Activated naive CD8-positive, alpha-beta T cell treated with anti-CD3 and anti-CD28 coated beads for 36 hours (primary cell): Measurements from ENCODE around the gene LMLN. TPM values are rescaled to one million over a fixed set of nuclear protein-coding genes. Genes with fewer than 3 reads are reported as not detected.
"Not testable (repeated sequence)": the region's sequence is repeated elsewhere in the genome, so short reads cannot be mapped to it uniquely, and the experiment has no call there.

ENCODE experiments used
- DNase-seq: peaks from one replicate; pipeline ENCODE4 v3.0.0; 2021
- H3K27ac Mint-ChIP-seq: one replicate; pipeline ENCODE4 v1.8.0; 2022; ENCODE audit warnings: mild to moderate bottlenecking, moderate library complexity, mixed read lengths
- H3K27me3 Mint-ChIP-seq: one replicate; pipeline ENCODE4 v1.8.0; 2022; ENCODE audit warnings: mild to moderate bottlenecking, mixed read lengths
- H3K36me3 Mint-ChIP-seq: one replicate; pipeline ENCODE4 v1.8.0; 2021; ENCODE audit warnings: mild to moderate bottlenecking, mixed read lengths
- H3K4me1 Mint-ChIP-seq: one replicate; pipeline ENCODE4 v1.8.0; 2021; ENCODE audit warnings: mixed read lengths
- H3K4me3 Mint-ChIP-seq: one replicate; pipeline ENCODE4 v1.8.0; 2022; ENCODE audit warnings: mild to moderate bottlenecking, moderate library complexity, mixed read lengths
- H3K9me3 Mint-ChIP-seq: one replicate; pipeline ENCODE4 v1.8.0; 2022; ENCODE audit warnings: mixed read lengths
- total RNA-seq, 2 experiments: library from RNA; stranded (reverse); gene quantifications; one replicate each; pipeline ENCODE4 v1.2.3, GENCODE V29; 2021

Gene LMLN
- total RNA-seq, 2 experiments from 2014 or later, result 8.1 to 10.4 TPM

GRCh38 chr3:198028718-198029117 lies 68.7 kb downstream of the LMLN start:
- H3K4me3 Mint-ChIP-seq, result no peak overlapping the region
- H3K4me1 Mint-ChIP-seq, result no peaks in the 10 kb centered on the region
- no peak overlapping the region for H3K27ac Mint-ChIP-seq

GRCh38 chr3:198030125-198030524 lies 70.1 kb downstream of the LMLN start:
- no peak overlapping the region for H3K27ac Mint-ChIP-seq
- H3K27me3 Mint-ChIP-seq, result no peaks in the 10 kb centered on the region
- no peak for DNase-seq
- peaks cover 8% of the 10 kb centered on the region for H3K36me3 Mint-ChIP-seq
- no peaks in the 10 kb centered on the region for H3K9me3 Mint-ChIP-seq
- no peaks in the 10 kb centered on the region for H3K4me1 Mint-ChIP-seq
- H3K4me3 Mint-ChIP-seq, result no peak overlapping the region

More at GRCh38 chr3:198028718-198029117, 68.7 kb downstream of the LMLN start:
- Mint-ChIP-seq H3K36me3 (peaks cover 8% of the 10 kb centered on the region), H3K27me3 (no peaks in the 10 kb centered on the region), H3K9me3 (no peaks in the 10 kb centered on the region)
- DNase-seq, result no peak

GRCh38 chr3:198030726-198031125 lies 70.7 kb downstream of the LMLN start:
- no peak for DNase-seq
- Mint-ChIP-seq H3K4me1 (no peaks in the 10 kb centered on the region), H3K4me3 (no peak overlapping the region), H3K27me3 (no peaks in the 10 kb centered on the region), H3K9me3 (no peaks in the 10 kb centered on the region), H3K27ac (no peak overlapping the region), H3K36me3 (peaks cover 6% of the 10 kb centered on the region)

GRCh38 chr3:198032039-198032936 lies 72.3 kb downstream of the LMLN start:
- DNase-seq, result no peak
- Mint-ChIP-seq H3K4me3 (no peak overlapping the region), H3K27me3 (no peaks in the 10 kb centered on the region)

GRCh38 chr3:198043119-198043518 lies 83.1 kb downstream of the LMLN start:
- H3K36me3 Mint-ChIP-seq, result peaks cover 11% of the 10 kb centered on the region
- no peak overlapping the region for H3K4me3 Mint-ChIP-seq
- H3K27me3 Mint-ChIP-seq, result no peaks in the 10 kb centered on the region
- H3K9me3 Mint-ChIP-seq, result no peaks in the 10 kb centered on the region
- no peaks in the 10 kb centered on the region for H3K4me1 Mint-ChIP-seq
- DNase-seq, result no peak
- no peak overlapping the region for H3K27ac Mint-ChIP-seq

More at GRCh38 chr3:198032039-198032936, 72.3 kb downstream of the LMLN start:
- H3K4me1 Mint-ChIP-seq, result no peaks in the 10 kb centered on the region
- no peak overlapping the region for H3K27ac Mint-ChIP-seq
- H3K36me3 Mint-ChIP-seq, result peaks cover 4% of the 10 kb centered on the region
- no peaks in the 10 kb centered on the region for H3K9me3 Mint-ChIP-seq

GRCh38 chr3:198046120-198046857 lies 86.3 kb downstream of the LMLN start:
- Mint-ChIP-seq H3K4me3 (no peak overlapping the region), H3K27ac (no peak overlapping the region), H3K36me3 (no peaks in the 10 kb centered on the region), H3K9me3 (no peaks in the 10 kb centered on the region), H3K4me1 (peaks cover 1% of the 10 kb centered on the region), H3K27me3 (no peaks in the 10 kb centered on the region)
- no peak for DNase-seq

- no peak overlapping the region for H3K4me3 Mint-ChIP-seq
- no peak for DNase-seq
- H3K4me1 Mint-ChIP-seq, result peaks cover 1% of the 10 kb centered on the region
- no peaks in the 10 kb centered on the region for H3K9me3 Mint-ChIP-seq
- H3K36me3 Mint-ChIP-seq, result no peaks in the 10 kb centered on the region
- H3K27ac Mint-ChIP-seq, result no peak overlapping the region
- peaks cover 4% of the 10 kb centered on the region for H3K27me3 Mint-ChIP-seq
These were observed 88.4 kb downstream of the LMLN start for GRCh38 chr3:198048445-198048844.

GRCh38 chr3:198051836-198052235 lies 91.8 kb downstream of the LMLN start:
- no peak for DNase-seq
- Mint-ChIP-seq H3K4me1 (peaks cover 1% of the 10 kb centered on the region), H3K9me3 (no peaks in the 10 kb centered on the region), H3K4me3 (no peak overlapping the region), H3K27ac (no peak overlapping the region), H3K27me3 (peaks cover 14% of the 10 kb centered on the region), H3K36me3 (no peaks in the 10 kb centered on the region)

GRCh38 chr3:198053462-198053861 lies 93.4 kb downstream of the LMLN start:
- DNase-seq, result not testable (repeated sequence)

GRCh38 chr3:198061119-198062067 lies 101.4 kb downstream of the LMLN start:
- peaks cover 5% of the 10 kb centered on the region for H3K27me3 Mint-ChIP-seq
- H3K4me1 Mint-ChIP-seq, result peaks cover 7% of the 10 kb centered on the region
- H3K27ac Mint-ChIP-seq, result no peak overlapping the region
- no peak overlapping the region for H3K4me3 Mint-ChIP-seq
- H3K9me3 Mint-ChIP-seq, result no peaks in the 10 kb centered on the region
- H3K36me3 Mint-ChIP-seq, result peaks cover 7% of the 10 kb centered on the region
- DNase-seq, result no peak

More at GRCh38 chr3:198053462-198053861, 93.4 kb downstream of the LMLN start:
- H3K27ac Mint-ChIP-seq, H3K36me3 Mint-ChIP-seq, H3K4me1 Mint-ChIP-seq, H3K4me3 Mint-ChIP-seq, H3K9me3 Mint-ChIP-seq: not testable (repeated sequence)
- H3K27me3 Mint-ChIP-seq, result peaks cover 14% of the 10 kb centered on the region

GRCh38 chr3:198062068-198062465 lies 102.0 kb downstream of the LMLN start:
- Mint-ChIP-seq H3K9me3 (no peaks in the 10 kb centered on the region), H3K4me3 (no peak overlapping the region), H3K27ac (no peak overlapping the region), H3K4me1 (peaks cover 7% of the 10 kb centered on the region), H3K36me3 (peaks cover 5% of the 10 kb centered on the region), H3K27me3 (peaks cover 7% of the 10 kb centered on the region)
- no peak for DNase-seq

- Mint-ChIP-seq H3K27me3 (peaks cover 6% of the 10 kb centered on the region), H3K9me3 (no peaks in the 10 kb centered on the region), H3K4me1 (peaks cover 7% of the 10 kb centered on the region)
These were observed 104.4 kb downstream of the LMLN start for GRCh38 chr3:198064420-198064819.

GRCh38 chr3:198065897-198066296 lies 105.9 kb downstream of the LMLN start:
- H3K27me3 Mint-ChIP-seq, result peaks cover 6% of the 10 kb centered on the region
- H3K9me3 Mint-ChIP-seq, result no peaks in the 10 kb centered on the region
- H3K4me1 Mint-ChIP-seq, result peaks cover 9% of the 10 kb centered on the region
- no peak overlapping the region for H3K27ac Mint-ChIP-seq
- H3K36me3 Mint-ChIP-seq, result peaks cover 4% of the 10 kb centered on the region
- DNase-seq, result no peak
- no peak overlapping the region for H3K4me3 Mint-ChIP-seq

More at GRCh38 chr3:198064420-198064819, 104.4 kb downstream of the LMLN start:
- no peak overlapping the region for H3K4me3 Mint-ChIP-seq
- H3K36me3 Mint-ChIP-seq, result peaks cover 4% of the 10 kb centered on the region
- no peak for DNase-seq
- H3K27ac Mint-ChIP-seq, result no peak overlapping the region

- Mint-ChIP-seq H3K4me3 (no peak overlapping the region), H3K27ac (no peak overlapping the region), H3K27me3 (peaks cover 6% of the 10 kb centered on the region), H3K36me3 (peaks cover 7% of the 10 kb centered on the region), H3K9me3 (no peaks in the 10 kb centered on the region), H3K4me1 (peaks cover 15% of the 10 kb centered on the region)
- DNase-seq, result no peak
These were observed 107.4 kb downstream of the LMLN start for GRCh38 chr3:198067416-198067815.
